ENCODE data around the gene TUBB2B. TPM values are rescaled to one million over a fixed set of nuclear protein-coding genes. Genes with fewer than 3 reads are reported as not detected.

The TUBB2B gene
- total and polyA plus RNA-seq, 2 donors (not counting 1 experiment from before 2014, with no cell fraction given): 3.8 to 5.2 TPM

DNA sequence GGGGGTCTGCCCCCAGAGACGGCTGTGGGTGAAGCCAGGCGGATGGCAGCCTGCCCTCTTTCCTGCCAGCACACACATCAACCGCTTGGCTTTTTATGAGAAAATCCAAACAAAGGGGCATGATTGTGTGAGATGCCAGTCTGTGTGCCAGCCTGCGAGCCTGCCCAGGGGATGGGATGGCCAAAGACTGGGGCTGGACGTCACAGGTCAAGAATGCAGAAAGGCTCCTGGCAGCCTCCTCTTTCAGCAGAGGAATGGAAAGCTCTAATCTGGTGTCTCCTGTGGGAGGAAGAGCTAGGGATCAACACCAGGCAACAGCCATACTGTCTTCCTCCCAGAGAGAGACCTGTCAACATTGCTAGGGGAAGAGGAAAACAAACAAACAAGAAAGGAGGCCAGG lies 15.8 kb downstream of the TUBB2B start:
- Histone ChIP-seq H2AFZ (ENCODE audit: low read length) (no peak overlapping the region), H3K4me3 (replicated peaks in 1 of 4; ENCODE audit: control extremely low read depth in 1 of 4, insufficient read depth in 1 of 4, low read depth in 3 of 4, low read length in 4 of 4) (no peak overlapping the region), H3K36me3 (ENCODE audit: control insufficient read depth, insufficient read depth, low read length) (no peaks in the 10 kb centered on the region), H3K9me3 (ENCODE audit: control insufficient read depth, insufficient read depth, low read depth, low read length) (no peaks in the 10 kb centered on the region), H3K27me3 (ENCODE audit: control insufficient read depth, insufficient read depth, low read length) (peaks cover 3% of the 10 kb centered on the region), H3K9ac (ENCODE audit: insufficient read depth, low read length) (no peak overlapping the region), H3K4me1 (ENCODE audit: control insufficient read depth, extremely low read depth, insufficient read depth, low read length) (peaks cover 15% of the 10 kb centered on the region), H3K4me2 (ENCODE audit: extremely low read depth, insufficient read depth, low read length) (no peak overlapping the region), H3K79me2 (ENCODE audit: control insufficient read depth, insufficient read depth, low read length) (no peaks in the 10 kb centered on the region), H4K20me1 (ENCODE audit: control insufficient read depth, extremely low read depth, insufficient read depth, low read length) (no peaks in the 10 kb centered on the region), H3K27ac (ENCODE audit: insufficient read depth, low read length) (no peak overlapping the region)
- DNase-seq (ENCODE audit: low read depth in 2 of 2): no peak
- TF ChIP-seq, protein P1, sequence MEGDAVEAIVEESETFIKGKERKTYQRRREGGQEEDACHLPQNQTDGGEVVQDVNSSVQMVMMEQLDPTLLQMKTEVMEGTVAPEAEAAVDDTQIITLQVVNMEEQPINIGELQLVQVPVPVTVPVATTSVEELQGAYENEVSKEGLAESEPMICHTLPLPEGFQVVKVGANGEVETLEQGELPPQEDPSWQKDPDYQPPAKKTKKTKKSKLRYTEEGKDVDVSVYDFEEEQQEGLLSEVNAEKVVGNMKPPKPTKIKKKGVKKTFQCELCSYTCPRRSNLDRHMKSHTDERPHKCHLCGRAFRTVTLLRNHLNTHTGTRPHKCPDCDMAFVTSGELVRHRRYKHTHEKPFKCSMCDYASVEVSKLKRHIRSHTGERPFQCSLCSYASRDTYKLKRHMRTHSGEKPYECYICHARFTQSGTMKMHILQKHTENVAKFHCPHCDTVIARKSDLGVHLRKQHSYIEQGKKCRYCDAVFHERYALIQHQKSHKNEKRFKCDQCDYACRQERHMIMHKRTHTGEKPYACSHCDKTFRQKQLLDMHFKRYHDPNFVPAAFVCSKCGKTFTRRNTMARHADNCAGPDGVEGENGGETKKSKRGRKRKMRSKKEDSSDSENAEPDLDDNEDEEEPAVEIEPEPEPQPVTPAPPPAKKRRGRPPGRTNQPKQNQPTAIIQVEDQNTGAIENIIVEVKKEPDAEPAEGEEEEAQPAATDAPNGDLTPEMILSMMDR (conservative IDR thresholded peaks at IDR 0.05 in 1 of 2, IDR thresholded peaks at IDR 0.05 in 1 of 2; ENCODE audit: low read depth in 1 of 2, low read length in 2 of 2): no peak
- no peak for TF ChIP-seq EZH2 (IDR thresholded peaks at IDR 0.05; ENCODE audit: low read length, missing control alignments)

GRCh38 chr6:3210024-3210610 lies 17.3 kb downstream of the TUBB2B start:
- Histone ChIP-seq H3K4me3 (replicated peaks in 1 of 4; ENCODE audit: control extremely low read depth in 1 of 4, insufficient read depth in 1 of 4, low read depth in 3 of 4, low read length in 4 of 4) (no peak overlapping the region), H3K27me3 (ENCODE audit: control insufficient read depth, insufficient read depth, low read length) (peaks cover 3% of the 10 kb centered on the region), H3K79me2 (ENCODE audit: control insufficient read depth, insufficient read depth, low read length) (no peaks in the 10 kb centered on the region), H3K27ac (ENCODE audit: insufficient read depth, low read length) (no peak overlapping the region), H3K4me2 (ENCODE audit: extremely low read depth, insufficient read depth, low read length) (no peak overlapping the region), H3K9ac (ENCODE audit: insufficient read depth, low read length) (no peak overlapping the region), H3K36me3 (ENCODE audit: control insufficient read depth, insufficient read depth, low read length) (no peaks in the 10 kb centered on the region), H3K9me3 (ENCODE audit: control insufficient read depth, insufficient read depth, low read depth, low read length) (no peaks in the 10 kb centered on the region), H2AFZ (ENCODE audit: low read length) (no peak overlapping the region), H3K4me1 (ENCODE audit: control insufficient read depth, extremely low read depth, insufficient read depth, low read length) (peaks cover 15% of the 10 kb centered on the region), H4K20me1 (ENCODE audit: control insufficient read depth, extremely low read depth, insufficient read depth, low read length) (no peaks in the 10 kb centered on the region)
- no peak for DNase-seq (ENCODE audit: low read depth in 2 of 2)
- TF ChIP-seq, protein P1 (conservative IDR thresholded peaks at IDR 0.05 in 1 of 2, IDR thresholded peaks at IDR 0.05 in 1 of 2; ENCODE audit: low read depth in 1 of 2, low read length in 2 of 2): no peak
- no peak for TF ChIP-seq EZH2 (IDR thresholded peaks at IDR 0.05; ENCODE audit: low read length, missing control alignments)

GRCh38 chr6:3209114-3210023 lies 18.1 kb downstream of the TUBB2B start:
- Histone ChIP-seq H2AFZ (ENCODE audit: low read length) (no peak overlapping the region), H3K9me3 (ENCODE audit: control insufficient read depth, insufficient read depth, low read depth, low read length) (no peaks in the 10 kb centered on the region), H3K27me3 (ENCODE audit: control insufficient read depth, insufficient read depth, low read length) (peaks cover 3% of the 10 kb centered on the region), H3K9ac (ENCODE audit: insufficient read depth, low read length) (no peak overlapping the region), H3K27ac (ENCODE audit: insufficient read depth, low read length) (peak overlapping the region; percentile 86), H4K20me1 (ENCODE audit: control insufficient read depth, extremely low read depth, insufficient read depth, low read length) (no peaks in the 10 kb centered on the region), H3K4me2 (ENCODE audit: extremely low read depth, insufficient read depth, low read length) (peak overlapping the region; percentile 78), H3K36me3 (ENCODE audit: control insufficient read depth, insufficient read depth, low read length) (no peaks in the 10 kb centered on the region), H3K79me2 (ENCODE audit: control insufficient read depth, insufficient read depth, low read length) (no peaks in the 10 kb centered on the region), H3K4me1 (ENCODE audit: control insufficient read depth, extremely low read depth, insufficient read depth, low read length) (peaks cover 15% of the 10 kb centered on the region), H3K4me3 (replicated peaks in 1 of 4; ENCODE audit: control extremely low read depth in 1 of 4, insufficient read depth in 1 of 4, low read depth in 3 of 4, low read length in 4 of 4) (no peak overlapping the region)
- peak; percentile 93 to 99 for DNase-seq (ENCODE audit: low read depth in 2 of 2)
- TF ChIP-seq, protein P1 (conservative IDR thresholded peaks at IDR 0.05 in 1 of 2, IDR thresholded peaks at IDR 0.05 in 1 of 2; ENCODE audit: low read depth in 1 of 2, low read length in 2 of 2): peak; percentile 10 to 18
- no peak for TF ChIP-seq EZH2 (IDR thresholded peaks at IDR 0.05; ENCODE audit: low read length, missing control alignments)
